Activated naive CD4-positive, alpha-beta T cell treated with anti-CD3 and anti-CD28 coated beads, Interleukin-2, amount 10 ng/mL, durations not matched to agents 7 days and 5 days (primary cell): ENCODE measurements around the gene UMODL1.
A peak's percentile ranks its signal among the peaks of the same experiment; 100 is the strongest.
"Not testable (repeated sequence)": the region's sequence is repeated elsewhere in the genome, so short reads cannot be mapped to it uniquely, and the experiment has no call there.

ENCODE experiments used
- CTCF ChIA-PET: fragments of 350-600 bp; sonication (Branson Sonifier 250); formaldehyde crosslinking; loops from one replicate; lab custom pipeline; 2021; ENCODE audit warnings: antibody characterized with exemption; lab: Charles Lee
- DNase-seq: peaks from one replicate; pipeline ENCODE4 v3.0.0-alpha.2; 2020
- H3K27ac Mint-ChIP-seq: one replicate; pipeline ENCODE4 v1.8.0; 2021; ENCODE audit warnings: mild to moderate bottlenecking, moderate library complexity, mixed read lengths
- H3K27me3 Mint-ChIP-seq: one replicate; pipeline ENCODE4 v1.8.0; 2021; ENCODE audit warnings: mild to moderate bottlenecking, mixed read lengths
- H3K36me3 Mint-ChIP-seq: one replicate; pipeline ENCODE4 v1.8.0; 2021; ENCODE audit warnings: mixed read lengths
- H3K4me1 Mint-ChIP-seq: one replicate; pipeline ENCODE4 v1.8.0; 2021; ENCODE audit warnings: mixed read lengths
- H3K4me3 Mint-ChIP-seq: one replicate; pipeline ENCODE4 v1.8.0; 2021; ENCODE audit warnings: mild to moderate bottlenecking, moderate library complexity, mixed read lengths
- H3K9me3 Mint-ChIP-seq: one replicate; pipeline ENCODE4 v1.8.0; 2021; ENCODE audit warnings: mixed read lengths

Gene UMODL1

DNA sequence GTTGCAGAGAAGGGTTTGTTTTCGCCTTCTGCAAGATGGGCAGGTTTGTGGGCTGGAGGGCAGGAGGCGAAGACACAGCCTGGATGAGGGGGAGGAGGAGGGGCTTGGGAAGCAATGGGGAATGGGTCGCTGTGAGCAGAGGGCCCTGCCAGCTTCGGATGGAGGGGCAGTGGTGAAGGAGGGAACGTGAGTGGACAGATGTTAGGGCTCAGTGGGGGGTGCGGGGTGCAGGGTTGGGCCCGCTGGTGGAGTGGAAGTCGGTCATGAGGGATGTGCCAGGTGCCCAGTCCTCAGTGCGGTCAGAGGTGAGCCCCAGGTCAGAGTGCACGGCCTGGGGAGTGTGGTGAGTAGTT is 92.4 kb downstream of the UMODL1 start:
- no peaks in the 10 kb centered on the region for H3K9me3 Mint-ChIP-seq
- H3K36me3 Mint-ChIP-seq = no peaks in the 10 kb centered on the region
- H3K27me3 Mint-ChIP-seq = peaks cover 13% of the 10 kb centered on the region
- H3K4me3 Mint-ChIP-seq = no peak overlapping the region
- CTCF ChIA-PET = interaction anchor here (0.8 to 7.7 kb wide), 15 partner anchors 10 to 132 kb away, joined by 3 to 135 read pairs (median 6); partner anchors contain the start of gene ABCG1
- peak overlapping the region; percentile 25 for H3K27ac Mint-ChIP-seq
- no peak for DNase-seq
- peaks cover 34% of the 10 kb centered on the region for H3K4me1 Mint-ChIP-seq

- Mint-ChIP-seq H3K27me3 (peaks cover 7% of the 10 kb centered on the region), H3K4me3 (no peak overlapping the region), H3K9me3 (no peaks in the 10 kb centered on the region), H3K27ac (no peak overlapping the region), H3K4me1 (peaks cover 34% of the 10 kb centered on the region), H3K36me3 (no peaks in the 10 kb centered on the region)
- peak; percentile 74 for DNase-seq
- CTCF ChIA-PET = interaction anchor here (0.7 to 7.7 kb wide), 22 partner anchors 9 to 700 kb away, joined by 3 to 135 read pairs (median 5); partner anchors contain the start of gene ABCG1
These were observed 93.1 kb downstream of the UMODL1 start for GRCh38 chr21:42164064-42164789.

DNA sequence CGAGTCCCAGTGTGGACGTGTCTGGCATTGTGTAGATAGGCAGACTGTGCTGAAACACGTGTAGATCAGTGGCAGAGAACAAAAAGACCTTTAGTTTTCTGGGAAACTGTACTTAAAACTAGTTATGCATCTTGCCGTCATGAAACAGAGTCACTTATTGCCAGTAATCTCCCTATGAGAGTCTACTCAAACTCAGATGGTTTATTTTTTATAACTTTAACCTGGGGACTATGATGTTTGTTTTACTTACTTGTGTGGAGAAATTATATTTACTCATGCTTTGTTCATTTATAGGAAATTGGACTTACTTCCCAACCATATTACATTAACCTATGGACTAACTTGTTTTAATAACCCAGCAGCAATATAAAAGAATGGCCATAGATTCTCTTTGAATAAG is 93.7 kb downstream of the UMODL1 start:
- Mint-ChIP-seq H3K4me1 (peaks cover 34% of the 10 kb centered on the region), H3K36me3 (no peaks in the 10 kb centered on the region), H3K27ac (no peak overlapping the region), H3K4me3 (no peak overlapping the region), H3K27me3 (peaks cover under 1% of the 10 kb centered on the region), H3K9me3 (no peaks in the 10 kb centered on the region)
- CTCF ChIA-PET = interaction anchor here (1.0 to 7.7 kb wide), 13 partner anchors 11 to 104 kb away, joined by 3 to 135 read pairs (median 7); partner anchors contain the start of gene ABCG1
- no peak for DNase-seq

DNA sequence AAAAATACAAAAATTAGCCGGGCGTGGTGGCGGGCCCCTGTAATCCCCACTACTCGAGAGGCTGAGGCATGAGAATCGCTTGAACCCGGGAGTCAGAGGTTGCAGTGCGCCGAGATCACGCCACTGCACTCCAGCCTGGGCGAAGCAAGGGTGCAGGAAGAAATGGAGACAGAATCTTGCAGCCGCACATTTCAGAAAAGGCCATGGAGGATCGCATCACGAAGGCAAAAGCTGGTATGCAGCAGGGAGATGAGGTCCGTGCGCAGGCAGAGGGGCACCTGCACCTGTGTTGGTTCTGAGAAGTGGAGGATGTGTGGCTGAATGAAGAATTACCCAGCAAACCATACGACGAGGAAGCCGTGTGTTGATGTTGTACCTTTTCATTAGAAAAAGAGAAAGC is 94.8 kb downstream of the UMODL1 start:
- Mint-ChIP-seq H3K4me3 (no peak overlapping the region), H3K27me3 (no peaks in the 10 kb centered on the region), H3K4me1 (peaks cover 30% of the 10 kb centered on the region), H3K27ac (no peak overlapping the region), H3K9me3 (no peaks in the 10 kb centered on the region), H3K36me3 (no peaks in the 10 kb centered on the region)
- CTCF ChIA-PET = interaction anchor here (0.7 to 7.7 kb wide), 7 partner anchors 27 to 95 kb away, joined by 3 to 135 read pairs (median 3); no protein-coding TSS in a partner anchor
- no peak for DNase-seq

GRCh38 chr21:42169758-42170157 is 98.6 kb downstream of the UMODL1 start:
- H3K9me3 Mint-ChIP-seq = no peaks in the 10 kb centered on the region
- DNase-seq = no peak
- H3K27ac Mint-ChIP-seq = no peak overlapping the region
- CTCF ChIA-PET = no interaction called here
- no peak overlapping the region for H3K4me3 Mint-ChIP-seq
- peaks cover 2% of the 10 kb centered on the region for H3K4me1 Mint-ChIP-seq
- peaks cover 10% of the 10 kb centered on the region for H3K27me3 Mint-ChIP-seq
- H3K36me3 Mint-ChIP-seq = no peaks in the 10 kb centered on the region

DNA sequence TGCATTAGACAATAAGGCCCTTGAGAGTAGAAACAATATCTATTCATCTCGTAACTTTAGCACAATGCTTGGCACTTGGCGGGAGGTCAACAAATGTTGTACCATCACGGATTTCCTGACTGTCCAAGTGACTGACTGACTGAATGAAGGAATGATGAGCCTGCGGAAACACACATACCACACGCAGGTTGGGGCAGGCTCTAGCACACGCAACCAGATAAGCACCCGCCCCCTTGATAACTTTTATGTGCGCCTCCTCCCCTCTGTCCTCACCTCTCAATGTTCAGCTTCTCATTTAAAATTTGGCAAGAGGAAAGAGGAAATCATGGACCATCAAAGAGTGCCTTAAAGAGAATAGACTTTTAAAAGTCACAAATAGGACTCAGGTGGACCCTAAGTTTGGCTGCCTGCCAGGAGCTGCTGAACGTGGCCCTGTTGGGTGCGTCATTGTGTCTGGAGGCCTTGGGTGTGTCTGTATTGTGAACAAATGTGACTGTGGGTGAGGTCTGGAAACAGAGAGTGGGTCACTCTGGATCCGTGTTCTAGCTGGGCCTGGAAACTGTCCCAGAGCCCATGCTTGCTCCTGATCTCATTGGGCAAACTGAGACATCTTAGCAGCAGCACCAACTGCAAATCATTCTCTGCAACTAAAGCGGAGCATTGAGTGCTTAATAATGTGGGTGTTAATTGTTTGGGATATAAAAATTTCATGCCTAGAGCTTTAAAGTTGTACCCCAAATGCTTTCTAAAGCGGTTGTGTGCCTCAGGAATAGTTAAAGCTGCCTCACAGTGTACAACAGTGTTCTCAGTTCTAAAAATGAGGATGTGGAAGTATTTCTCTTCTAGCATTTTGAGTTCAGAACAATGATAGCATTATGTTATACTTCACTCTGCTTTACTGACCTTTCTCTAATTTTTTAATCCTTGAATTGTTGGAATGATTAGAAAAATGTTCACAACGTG is 100.3 kb downstream of the UMODL1 start:
- no peak overlapping the region for H3K4me3 Mint-ChIP-seq
- CTCF ChIA-PET = interaction anchor here (0.7 kb wide), 1 partner anchor 108 kb away, joined by 3 read pairs; no protein-coding TSS in a partner anchor
- no peaks in the 10 kb centered on the region for H3K4me1 Mint-ChIP-seq
- no peak overlapping the region for H3K27ac Mint-ChIP-seq
- no peak for DNase-seq
- no peaks in the 10 kb centered on the region for H3K9me3 Mint-ChIP-seq
- H3K36me3 Mint-ChIP-seq = no peaks in the 10 kb centered on the region
- H3K27me3 Mint-ChIP-seq = peaks cover 26% of the 10 kb centered on the region

- Mint-ChIP-seq H3K27ac (no peak overlapping the region), H3K4me1 (no peaks in the 10 kb centered on the region), H3K9me3 (no peaks in the 10 kb centered on the region), H3K36me3 (no peaks in the 10 kb centered on the region), H3K4me3 (no peak overlapping the region), H3K27me3 (peaks cover 30% of the 10 kb centered on the region)
- no peak for DNase-seq
- CTCF ChIA-PET = interaction anchor here (1.3 kb wide), 1 partner anchor 9 kb away, joined by 5 read pairs; no protein-coding TSS in a partner anchor
These were observed 101.7 kb downstream of the UMODL1 start for GRCh38 chr21:42172596-42173483.

DNA sequence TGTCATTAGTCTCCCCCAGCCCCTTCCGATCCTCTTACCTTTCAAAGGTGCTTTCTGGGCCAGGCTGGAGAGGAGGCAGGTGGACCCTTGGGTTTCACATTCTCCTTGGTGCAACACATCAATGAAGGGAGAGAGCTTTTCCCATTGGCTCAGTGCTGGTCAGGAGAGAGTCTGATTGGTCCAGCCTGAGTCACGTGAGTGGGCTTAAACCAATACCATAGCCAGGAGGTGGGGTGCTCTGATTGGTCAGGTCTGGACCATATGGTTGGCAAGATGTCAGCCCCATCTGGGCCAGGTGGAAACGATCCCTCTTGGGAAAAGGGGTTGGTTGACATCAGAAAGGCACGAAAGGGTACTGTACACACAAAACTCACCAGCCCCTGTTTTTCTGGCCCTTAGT is 103.1 kb downstream of the UMODL1 start:
- Mint-ChIP-seq H3K9me3 (no peaks in the 10 kb centered on the region), H3K27ac (no peak overlapping the region), H3K36me3 (no peaks in the 10 kb centered on the region), H3K27me3 (peaks cover 30% of the 10 kb centered on the region), H3K4me3 (no peak overlapping the region), H3K4me1 (no peaks in the 10 kb centered on the region)
- CTCF ChIA-PET = interaction anchor here (0.7 to 2.4 kb wide), 3 partner anchors 10 to 84 kb away, joined by 3 to 6 read pairs (median 5); no protein-coding TSS in a partner anchor
- DNase-seq = no peak

GRCh38 chr21:42175110-42175710 is 104.1 kb downstream of the UMODL1 start:
- H3K27ac Mint-ChIP-seq = no peak overlapping the region
- CTCF ChIA-PET = interaction anchor here (0.8 to 2.4 kb wide), 3 partner anchors 11 to 83 kb away, joined by 3 to 6 read pairs (median 3); no protein-coding TSS in a partner anchor
- DNase-seq = no peak

DNA sequence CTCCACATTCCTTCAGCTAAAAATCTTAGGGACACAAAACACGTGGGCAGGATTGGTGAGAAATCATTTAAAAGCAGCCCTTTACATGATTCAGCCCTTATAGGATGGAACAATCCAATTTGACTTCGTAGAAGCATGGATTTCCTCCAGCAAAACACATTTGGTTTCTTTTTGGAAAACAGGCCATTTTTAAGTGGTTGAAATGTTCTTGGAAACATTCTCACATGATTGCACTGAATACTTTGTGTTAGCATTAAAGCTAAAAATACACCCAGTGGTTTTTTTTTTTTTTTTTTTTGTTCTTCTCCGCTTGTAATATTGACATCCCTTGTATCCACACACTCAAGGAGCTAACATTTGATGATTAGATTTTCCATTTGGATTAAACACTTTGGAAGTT is 105.7 kb downstream of the UMODL1 start:
- H3K27me3 Mint-ChIP-seq = peaks cover 30% of the 10 kb centered on the region
- no peaks in the 10 kb centered on the region for H3K4me1 Mint-ChIP-seq
- no peak overlapping the region for H3K4me3 Mint-ChIP-seq
- CTCF ChIA-PET = interaction anchor here (0.7 kb wide), 1 partner anchor 11 kb away, joined by 3 read pairs; no protein-coding TSS in a partner anchor
- H3K9me3 Mint-ChIP-seq = no peaks in the 10 kb centered on the region
- DNase-seq = no peak
- H3K36me3 Mint-ChIP-seq = peaks cover 2% of the 10 kb centered on the region
- H3K27ac Mint-ChIP-seq = no peak overlapping the region

More at GRCh38 chr21:42175110-42175710, 104.1 kb downstream of the UMODL1 start:
- Mint-ChIP-seq H3K36me3 (no peaks in the 10 kb centered on the region), H3K9me3 (no peaks in the 10 kb centered on the region), H3K4me3 (no peak overlapping the region), H3K27me3 (peaks cover 30% of the 10 kb centered on the region), H3K4me1 (no peaks in the 10 kb centered on the region)

DNA sequence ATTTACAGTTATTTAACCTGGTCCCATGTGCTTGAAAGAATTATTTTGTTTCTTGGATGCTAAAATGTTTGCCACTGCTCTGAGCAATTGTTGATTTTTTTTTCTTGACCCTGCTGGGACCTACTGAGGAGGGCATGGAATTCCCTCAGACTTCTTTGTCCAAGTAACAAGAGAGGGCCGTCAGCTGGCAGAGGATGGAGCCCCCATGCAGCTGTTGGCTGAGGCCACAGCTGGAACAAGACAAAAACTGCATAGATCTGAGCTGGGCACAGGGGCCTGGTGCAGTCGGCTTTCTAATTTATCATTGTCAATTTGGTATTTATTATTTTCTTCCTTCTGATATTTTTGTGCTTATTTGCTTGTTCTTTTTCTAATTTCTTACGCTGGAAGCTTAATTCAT is 108.2 kb downstream of the UMODL1 start:
- peaks cover 21% of the 10 kb centered on the region for H3K27me3 Mint-ChIP-seq
- no peak for DNase-seq
- peaks cover 2% of the 10 kb centered on the region for H3K36me3 Mint-ChIP-seq
- no peak overlapping the region for H3K27ac Mint-ChIP-seq
- H3K4me1 Mint-ChIP-seq = no peaks in the 10 kb centered on the region
- no peak overlapping the region for H3K4me3 Mint-ChIP-seq
- CTCF ChIA-PET = no interaction called here
- H3K9me3 Mint-ChIP-seq = no peaks in the 10 kb centered on the region

DNA sequence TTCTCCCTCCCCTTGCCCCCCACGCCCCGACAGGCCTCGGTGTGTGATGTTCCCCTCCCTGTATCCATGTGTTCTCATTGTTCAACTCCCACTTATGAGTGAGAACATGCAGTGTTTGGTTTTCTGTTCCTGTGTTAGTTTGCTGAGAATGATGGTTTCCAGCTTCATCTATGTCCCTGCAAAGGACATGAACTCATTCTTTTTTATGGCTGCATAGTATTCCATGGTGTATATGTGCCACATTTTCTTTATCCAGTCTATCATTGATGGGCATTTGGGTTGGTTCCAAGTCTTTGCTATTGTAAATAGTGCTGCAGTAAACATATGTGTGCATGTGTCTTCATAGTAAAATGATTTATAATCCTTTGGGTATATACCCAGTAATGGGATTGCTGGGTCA is 108.9 kb downstream of the UMODL1 start:
- H3K4me1 Mint-ChIP-seq, H3K27ac Mint-ChIP-seq, DNase-seq, CTCF ChIA-PET, H3K36me3 Mint-ChIP-seq, H3K4me3 Mint-ChIP-seq, H3K9me3 Mint-ChIP-seq: not testable (repeated sequence)
- H3K27me3 Mint-ChIP-seq = peaks cover 18% of the 10 kb centered on the region
